ENCODE results near the gene GNA14. TPM values are rescaled to one million over a fixed set of nuclear protein-coding genes. Genes with fewer than 3 reads are reported as not detected.

Gene GNA14
- total RNA-seq, 2 experiments from 2014 or later, result not detected

- intact Hi-C loops (cut with micrococcal nuclease), result no loop called here
- peaks cover 3% of the 10 kb centered on the region for H3K27me3 Mint-ChIP-seq
- no peaks in the 10 kb centered on the region for H3K4me1 Mint-ChIP-seq (ENCODE audit: low read depth)
- no peaks in the 10 kb centered on the region for H3K36me3 Mint-ChIP-seq
- CTCF ChIA-PET, result no interaction called here
- peaks cover 24% of the 10 kb centered on the region for H3K9me3 Mint-ChIP-seq
- DNase-seq, result no peak
- H3K27ac Mint-ChIP-seq, result no peak overlapping the region
- POLR2A ChIA-PET, result no interaction called here
- H3K4me3 Mint-ChIP-seq, result no peak overlapping the region
These were observed 106.5 kb downstream of the GNA14 start for GRCh38 chr9:77541600-77541999.

DNA sequence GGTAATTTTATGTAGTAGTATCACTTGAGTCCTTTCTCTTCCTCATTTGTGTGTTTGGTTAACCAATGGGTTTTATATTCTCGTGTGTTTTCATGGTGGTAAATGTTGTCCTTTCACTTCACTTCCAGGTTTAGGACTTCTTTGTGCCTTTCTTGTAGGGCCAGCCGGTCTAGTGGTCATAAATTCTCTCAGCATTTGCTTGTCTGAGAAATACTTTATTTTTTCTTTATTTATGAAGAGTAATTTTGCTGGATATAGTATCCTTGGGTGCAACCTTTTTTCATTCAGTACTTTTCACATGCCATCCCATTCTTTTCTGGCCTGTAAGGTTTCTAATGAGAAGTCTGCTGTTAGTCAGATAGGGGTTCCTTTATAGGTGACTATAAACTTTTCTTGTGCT is 107.1 kb downstream of the GNA14 start:
- Mint-ChIP-seq H3K9me3 (peaks cover 24% of the 10 kb centered on the region), H3K27ac (no peak overlapping the region), H3K27me3 (peaks cover 2% of the 10 kb centered on the region), H3K4me1 (ENCODE audit: low read depth) (no peaks in the 10 kb centered on the region), H3K36me3 (no peaks in the 10 kb centered on the region), H3K4me3 (no peak overlapping the region)
- intact Hi-C loops (cut with micrococcal nuclease), result no loop called here
- CTCF ChIA-PET, result no interaction called here
- DNase-seq, result no peak
- POLR2A ChIA-PET, result no interaction called here

DNA sequence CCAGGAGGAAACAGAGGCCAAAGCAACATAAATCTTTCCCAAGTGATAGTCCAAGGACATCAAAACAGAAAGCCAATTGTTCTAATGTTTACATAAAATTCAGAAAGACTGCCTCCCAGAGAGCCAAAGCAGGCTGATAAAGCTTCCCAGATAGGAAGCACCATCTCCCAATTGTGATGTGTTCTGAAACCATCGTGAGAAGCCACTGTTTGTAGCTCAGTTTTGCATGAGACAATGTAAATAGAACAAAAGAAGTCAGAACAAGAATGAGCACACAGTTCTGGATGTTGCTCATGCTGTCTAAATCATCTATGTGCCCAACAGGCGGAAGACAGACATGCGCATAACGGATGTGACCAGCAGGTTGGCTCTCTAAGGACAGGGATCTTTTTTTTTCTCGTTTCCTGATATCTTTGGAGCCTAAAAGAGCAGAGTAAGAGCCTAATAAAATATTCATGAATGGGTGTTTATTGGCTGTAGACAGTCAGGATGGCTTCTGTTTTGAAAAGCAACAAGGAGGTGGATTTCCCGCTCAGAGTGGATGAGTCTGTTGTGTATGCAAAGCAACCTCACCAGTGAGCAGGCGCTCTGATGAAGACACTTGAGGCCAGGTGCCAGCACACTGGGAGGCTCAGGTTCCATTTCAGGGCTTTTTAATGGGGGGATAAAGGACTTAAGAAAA is 113.6 kb downstream of the GNA14 start:
- ChIA-PET CTCF (no interaction called here), POLR2A (no interaction called here)
- no peaks in the 10 kb centered on the region for H3K36me3 Mint-ChIP-seq
- intact Hi-C loops (cut with micrococcal nuclease), result no loop called here
- H3K27ac Mint-ChIP-seq, result no peak overlapping the region
- H3K4me3 Mint-ChIP-seq, result no peak overlapping the region
- H3K9me3 Mint-ChIP-seq, result no peaks in the 10 kb centered on the region
- no peak for DNase-seq
- peaks cover 2% of the 10 kb centered on the region for H3K27me3 Mint-ChIP-seq
- no peaks in the 10 kb centered on the region for H3K4me1 Mint-ChIP-seq (ENCODE audit: low read depth)

GRCh38 chr9:77533671-77534070 is 114.5 kb downstream of the GNA14 start:
- intact Hi-C loops (cut with micrococcal nuclease), result no loop called here
- Mint-ChIP-seq H3K9me3 (no peaks in the 10 kb centered on the region), H3K27me3 (peaks cover 2% of the 10 kb centered on the region), H3K36me3 (no peaks in the 10 kb centered on the region), H3K4me3 (no peak overlapping the region), H3K27ac (no peak overlapping the region), H3K4me1 (ENCODE audit: low read depth) (no peaks in the 10 kb centered on the region)
- no peak for DNase-seq
- CTCF ChIA-PET, result no interaction called here
- POLR2A ChIA-PET, result no interaction called here

- intact Hi-C loops (cut with micrococcal nuclease), result no loop called here
- Mint-ChIP-seq H3K9me3 (no peaks in the 10 kb centered on the region), H3K27ac (no peak overlapping the region), H3K36me3 (no peaks in the 10 kb centered on the region), H3K27me3 (peaks cover 2% of the 10 kb centered on the region), H3K4me3 (no peak overlapping the region), H3K4me1 (ENCODE audit: low read depth) (no peaks in the 10 kb centered on the region)
- DNase-seq, result no peak
- CTCF ChIA-PET, result no interaction called here
- POLR2A ChIA-PET, result no interaction called here
These were observed 115.5 kb downstream of the GNA14 start for GRCh38 chr9:77532607-77533006.

GRCh38 chr9:77531400-77531799 is 116.7 kb downstream of the GNA14 start:
- Mint-ChIP-seq H3K27ac (no peak overlapping the region), H3K27me3 (no peaks in the 10 kb centered on the region), H3K4me3 (no peak overlapping the region), H3K9me3 (peaks cover 2% of the 10 kb centered on the region), H3K36me3 (no peaks in the 10 kb centered on the region), H3K4me1 (ENCODE audit: low read depth) (no peaks in the 10 kb centered on the region)
- intact Hi-C loops (cut with micrococcal nuclease), result no loop called here
- POLR2A ChIA-PET, result no interaction called here
- no peak for DNase-seq
- CTCF ChIA-PET, result no interaction called here

DNA sequence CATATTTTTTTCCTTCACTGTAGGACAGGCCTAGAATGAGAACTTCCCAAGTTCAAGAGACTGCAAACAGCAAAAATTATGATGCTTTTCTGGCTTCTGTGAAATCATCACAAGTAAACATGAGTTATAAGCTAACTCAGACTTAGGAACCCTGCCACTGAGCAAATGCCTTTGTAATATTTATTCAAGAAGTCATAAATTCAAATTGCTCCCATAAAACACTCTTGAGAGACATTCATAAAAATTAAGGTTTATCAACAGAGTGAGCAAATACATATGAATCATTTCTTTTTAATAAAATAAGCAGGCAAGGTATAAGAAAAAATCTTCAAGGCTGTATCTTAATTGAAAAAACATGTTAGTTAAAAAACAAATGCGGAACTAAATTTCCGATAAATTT is 124.2 kb downstream of the GNA14 start:
- Mint-ChIP-seq H3K4me3 (no peak overlapping the region), H3K27ac (no peak overlapping the region), H3K9me3 (peaks cover 2% of the 10 kb centered on the region), H3K36me3 (no peaks in the 10 kb centered on the region), H3K4me1 (ENCODE audit: low read depth) (no peaks in the 10 kb centered on the region), H3K27me3 (peaks cover 6% of the 10 kb centered on the region)
- POLR2A ChIA-PET, result no interaction called here
- DNase-seq, result no peak
- intact Hi-C loops (cut with micrococcal nuclease), result no loop called here
- CTCF ChIA-PET, result no interaction called here

DNA sequence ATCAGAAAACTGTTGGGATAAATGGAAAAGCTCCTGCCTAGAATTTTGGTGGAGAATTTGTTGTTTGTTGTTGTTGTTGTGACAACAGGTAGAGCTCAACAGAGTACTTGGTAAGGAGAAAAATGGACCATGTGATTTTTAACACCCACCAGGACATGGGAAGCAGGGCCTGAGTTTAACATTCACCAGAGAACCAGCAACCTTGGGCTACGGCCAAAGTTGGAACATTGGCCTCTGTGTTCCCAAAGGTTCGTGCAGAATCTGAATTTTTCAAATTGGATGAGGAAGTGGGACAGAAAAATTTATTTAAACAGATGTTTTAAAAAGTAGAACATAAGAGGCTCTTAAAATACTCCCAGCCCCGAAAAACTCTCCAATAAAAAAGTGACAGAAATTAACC is 127.0 kb downstream of the GNA14 start:
- H3K27ac Mint-ChIP-seq, result no peak overlapping the region
- no peak overlapping the region for H3K4me3 Mint-ChIP-seq
- H3K36me3 Mint-ChIP-seq, result no peaks in the 10 kb centered on the region
- H3K9me3 Mint-ChIP-seq, result no peaks in the 10 kb centered on the region
- no peaks in the 10 kb centered on the region for H3K4me1 Mint-ChIP-seq (ENCODE audit: low read depth)
- no peak for DNase-seq
- intact Hi-C loops (cut with micrococcal nuclease), result no loop called here
- ChIA-PET POLR2A (no interaction called here), CTCF (no interaction called here)
- peaks cover 4% of the 10 kb centered on the region for H3K27me3 Mint-ChIP-seq

- Mint-ChIP-seq H3K4me1 (ENCODE audit: low read depth) (peaks cover 2% of the 10 kb centered on the region), H3K27ac (no peak overlapping the region), H3K36me3 (no peaks in the 10 kb centered on the region), H3K4me3 (no peak overlapping the region), H3K27me3 (no peaks in the 10 kb centered on the region), H3K9me3 (no peaks in the 10 kb centered on the region)
- ChIA-PET CTCF (interaction anchor here (1.0 to 1.1 kb wide), 2 partner anchors 62 to 85 kb away, joined by 3 to 4 read pairs; no protein-coding TSS in a partner anchor), POLR2A (no interaction called here)
- no peak for DNase-seq
- intact Hi-C loops (cut with micrococcal nuclease), result no loop called here
These were observed 129.4 kb downstream of the GNA14 start for GRCh38 chr9:77518688-77519087.

GRCh38 chr9:77516781-77517180 is 131.3 kb downstream of the GNA14 start:
- Mint-ChIP-seq H3K27me3 (no peaks in the 10 kb centered on the region), H3K27ac (no peak overlapping the region), H3K4me1 (ENCODE audit: low read depth) (peaks cover 2% of the 10 kb centered on the region), H3K36me3 (no peaks in the 10 kb centered on the region), H3K4me3 (no peak overlapping the region), H3K9me3 (no peaks in the 10 kb centered on the region)
- no peak for DNase-seq
- ChIA-PET POLR2A (no interaction called here), CTCF (interaction anchor here (0.5 kb wide), 1 partner anchor 342 kb away, joined by 3 read pairs; no protein-coding TSS in a partner anchor)
- intact Hi-C loops (cut with micrococcal nuclease), result no loop called here

GRCh38 chr9:77514886-77515711 is 133.0 kb downstream of the GNA14 start:
- Mint-ChIP-seq H3K27me3 (no peaks in the 10 kb centered on the region), H3K4me1 (ENCODE audit: low read depth) (peaks cover 2% of the 10 kb centered on the region), H3K27ac (no peak overlapping the region), H3K36me3 (no peaks in the 10 kb centered on the region), H3K4me3 (no peak overlapping the region), H3K9me3 (no peaks in the 10 kb centered on the region)
- DNase-seq, result no peak
- ChIA-PET POLR2A (no interaction called here), CTCF (no interaction called here)
- intact Hi-C loops (cut with micrococcal nuclease), result no loop called here

GRCh38 chr9:77513457-77513856 is 134.7 kb downstream of the GNA14 start:
- Mint-ChIP-seq H3K9me3 (no peaks in the 10 kb centered on the region), H3K27ac (no peak overlapping the region), H3K4me3 (no peak overlapping the region), H3K36me3 (no peaks in the 10 kb centered on the region), H3K27me3 (no peaks in the 10 kb centered on the region), H3K4me1 (ENCODE audit: low read depth) (peaks cover 2% of the 10 kb centered on the region)
- no peak for DNase-seq
- ChIA-PET CTCF (interaction anchor here (0.9 kb wide), 1 partner anchor 56 kb away, joined by 3 read pairs; no protein-coding TSS in a partner anchor), POLR2A (no interaction called here)
- intact Hi-C loops (cut with micrococcal nuclease), result no loop called here

GRCh38 chr9:77512876-77513275 is 135.2 kb downstream of the GNA14 start:
- intact Hi-C loops (cut with micrococcal nuclease), result no loop called here
- Mint-ChIP-seq H3K27me3 (no peaks in the 10 kb centered on the region), H3K4me3 (no peak overlapping the region), H3K9me3 (no peaks in the 10 kb centered on the region), H3K4me1 (ENCODE audit: low read depth) (peaks cover 2% of the 10 kb centered on the region), H3K36me3 (no peaks in the 10 kb centered on the region), H3K27ac (no peak overlapping the region)
- CTCF ChIA-PET, result interaction anchor here (0.9 kb wide), 1 partner anchor 55 kb away, joined by 3 read pairs; no protein-coding TSS in a partner anchor
- POLR2A ChIA-PET, result no interaction called here
- DNase-seq, result no peak
